ENCODE results near the gene SLC22A9.

SLC22A9 gene

DNA sequence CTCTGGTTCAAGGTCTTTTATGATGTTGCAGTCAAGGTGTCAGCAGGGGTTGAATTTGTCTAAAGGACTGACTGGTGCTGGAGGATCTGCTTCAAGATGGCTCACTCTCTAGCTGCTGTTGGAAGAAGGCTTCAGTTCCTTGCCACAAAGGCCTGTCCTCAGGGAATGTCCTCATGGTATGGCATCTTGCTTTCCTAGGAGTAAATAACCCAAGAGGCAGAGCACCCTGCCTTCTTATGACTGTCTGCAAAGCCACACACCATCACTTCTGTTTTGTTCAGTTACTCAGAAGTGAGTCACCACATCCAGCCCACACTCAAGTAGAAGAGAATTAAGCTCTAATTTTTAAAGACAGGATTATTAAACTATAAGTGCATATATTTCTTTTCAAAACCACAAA lies 76.1 kb downstream of the SLC22A9 start:
- DNase-seq, result no peak

DNA sequence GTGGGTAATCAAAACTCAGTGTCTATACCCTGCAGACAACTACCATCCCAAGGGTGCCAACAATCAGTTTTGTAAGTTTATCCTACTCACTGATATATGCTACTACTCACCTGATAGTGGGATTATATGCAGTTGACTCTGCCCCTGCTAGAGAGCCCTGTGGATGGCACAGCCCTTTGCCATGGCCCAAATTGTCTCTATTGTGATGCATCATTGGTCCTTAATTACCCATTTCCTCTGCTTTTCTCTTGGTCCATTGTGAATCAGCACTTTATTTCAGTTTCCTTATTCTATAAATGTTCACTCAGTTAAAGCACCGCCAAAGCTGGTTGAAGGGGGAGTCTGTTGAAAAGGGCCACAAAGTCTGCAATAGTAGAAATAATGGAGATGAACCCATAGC lies 79.1 kb downstream of the SLC22A9 start:
- no peak for DNase-seq

DNA sequence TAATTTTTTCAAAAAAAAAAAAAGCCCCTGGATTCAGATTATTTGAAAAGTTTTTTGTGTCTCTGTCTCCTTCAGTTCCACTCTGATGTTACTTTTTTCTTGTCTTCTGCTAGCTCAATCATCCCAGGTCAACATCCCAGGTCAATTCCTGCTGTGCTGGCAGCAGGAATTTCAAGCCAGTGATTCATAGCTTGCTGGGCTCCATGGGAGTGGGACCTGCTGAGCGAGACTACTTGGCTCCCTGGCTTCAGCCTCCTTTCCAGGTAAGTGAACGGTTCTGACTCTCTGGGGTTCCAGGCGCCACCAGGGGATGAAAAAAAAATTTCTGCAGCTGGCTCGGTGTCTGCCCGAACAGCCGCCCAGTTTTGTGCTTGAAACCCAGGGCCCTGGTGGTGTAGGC lies 90.0 kb downstream of the SLC22A9 start:
- DNase-seq, result no peak
